GM12878 (cell line): ENCODE measurements around the gene PDK1.

Experiments used
- CBX3 ChIP-seq: fragments of 200-600 bp; sonication (generic); IDR thresholded peaks from 2 replicates; pipeline ENCODE4 v1.6.1; 2016; ENCODE audit warnings: low read depth, borderline replicate concordance
- EZH2 ChIP-seq: IDR thresholded peaks from 2 replicates; pipeline ENCODE4 v1.6.1; 2012; ENCODE audit warnings: low read depth, mild to moderate bottlenecking, control low read depth, inconsistent platforms, low read length, borderline replicate concordance; ENCODE audit not compliant: control insufficient read depth
- FOS ChIP-seq: IDR thresholded peaks from 3 replicates; pipeline ENCODE4 v1.6.1; 2011; ENCODE audit warnings: borderline replicate concordance; ENCODE audit not compliant: insufficient read length; ENCODE audit errors: extremely low read depth
- SMARCA5 ChIP-seq: fragments of 450-650 bp; IDR thresholded peaks from 2 replicates; pipeline ENCODE4 v1.6.1; 2017; ENCODE audit warnings: mild to moderate bottlenecking
- TARDBP ChIP-seq: IDR thresholded peaks from 2 replicates; pipeline ENCODE4 v1.6.1; 2016; ENCODE audit warnings: borderline replicate concordance
- YBX1 ChIP-seq: fragments of 450-650 bp; IDR thresholded peaks from 2 replicates; pipeline ENCODE4 v1.6.1; 2016; ENCODE audit warnings: antibody characterized with exemption
- ZBTB40 ChIP-seq: fragments of 450-650 bp; IDR thresholded peaks from 2 replicates; pipeline ENCODE4 v1.6.1; 2016; ENCODE audit warnings: mild to moderate bottlenecking, moderate library complexity, borderline replicate concordance
- TF ChIP-seq, protein P1 (sequence below), 3 experiments: IDR thresholded peaks in 2 of 3; conservative IDR thresholded peaks in 1 of 3; 2 replicates each; pipeline ENCODE4 v1.5.1; 2011; ENCODE audit warnings: low read depth in 3 of 3, low read length in 3 of 3, mild to moderate bottlenecking in 3 of 3, control low read depth in 2 of 3, moderate library complexity in 2 of 3, inconsistent platforms in 1 of 3, mixed read lengths in 1 of 3; ENCODE audit not compliant: control insufficient read depth in 2 of 3, insufficient read depth in 1 of 3; ENCODE audit errors: extremely low read depth in 1 of 3
- TF ChIP-seq, protein P2 (sequence below): IDR thresholded peaks from 2 replicates; pipeline ENCODE4 v1.6.1; 2011; ENCODE audit warnings: low read depth, mild to moderate bottlenecking, low read length, moderate library complexity, borderline replicate concordance; ENCODE audit errors: extremely low read depth

GRCh38 chr2:172518995-172519394 is 36.9 kb upstream of the PDK1 start:
- TF ChIP-seq CBX3 (no peak), SMARCA5 (no peak), EZH2 (no peak), YBX1 (no peak), FOS (no peak), ZBTB40 (no peak), TARDBP (no peak)
- TF ChIP-seq, protein P1, sequence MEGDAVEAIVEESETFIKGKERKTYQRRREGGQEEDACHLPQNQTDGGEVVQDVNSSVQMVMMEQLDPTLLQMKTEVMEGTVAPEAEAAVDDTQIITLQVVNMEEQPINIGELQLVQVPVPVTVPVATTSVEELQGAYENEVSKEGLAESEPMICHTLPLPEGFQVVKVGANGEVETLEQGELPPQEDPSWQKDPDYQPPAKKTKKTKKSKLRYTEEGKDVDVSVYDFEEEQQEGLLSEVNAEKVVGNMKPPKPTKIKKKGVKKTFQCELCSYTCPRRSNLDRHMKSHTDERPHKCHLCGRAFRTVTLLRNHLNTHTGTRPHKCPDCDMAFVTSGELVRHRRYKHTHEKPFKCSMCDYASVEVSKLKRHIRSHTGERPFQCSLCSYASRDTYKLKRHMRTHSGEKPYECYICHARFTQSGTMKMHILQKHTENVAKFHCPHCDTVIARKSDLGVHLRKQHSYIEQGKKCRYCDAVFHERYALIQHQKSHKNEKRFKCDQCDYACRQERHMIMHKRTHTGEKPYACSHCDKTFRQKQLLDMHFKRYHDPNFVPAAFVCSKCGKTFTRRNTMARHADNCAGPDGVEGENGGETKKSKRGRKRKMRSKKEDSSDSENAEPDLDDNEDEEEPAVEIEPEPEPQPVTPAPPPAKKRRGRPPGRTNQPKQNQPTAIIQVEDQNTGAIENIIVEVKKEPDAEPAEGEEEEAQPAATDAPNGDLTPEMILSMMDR (IDR thresholded peaks at IDR 0.05 in 2 of 3, conservative IDR thresholded peaks at IDR 0.05 in 1 of 3; ENCODE audit: control insufficient read depth in 2 of 3, extremely low read depth in 1 of 3, insufficient read depth in 1 of 3, low read depth in 3 of 3, low read length in 3 of 3), result no peak
- TF ChIP-seq, protein P2, sequence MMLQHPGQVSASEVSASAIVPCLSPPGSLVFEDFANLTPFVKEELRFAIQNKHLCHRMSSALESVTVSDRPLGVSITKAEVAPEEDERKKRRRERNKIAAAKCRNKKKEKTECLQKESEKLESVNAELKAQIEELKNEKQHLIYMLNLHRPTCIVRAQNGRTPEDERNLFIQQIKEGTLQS, result no peak
